ENCODE measurements around the gene LZTS2. TPM values are rescaled to one million over a fixed set of nuclear protein-coding genes. Genes with fewer than 3 reads are reported as not detected.

LZTS2 gene
- polyA plus RNA-seq, 4 donors, result 43.5 to 83.7 (median 70.8) TPM

GRCh38 chr10:100978121-100978900, 21.3 kb upstream of the LZTS2 start:
- DNase-seq (ENCODE audit: low read depth in 4 of 4, low spot score in 2 of 4), result no peak

DNA sequence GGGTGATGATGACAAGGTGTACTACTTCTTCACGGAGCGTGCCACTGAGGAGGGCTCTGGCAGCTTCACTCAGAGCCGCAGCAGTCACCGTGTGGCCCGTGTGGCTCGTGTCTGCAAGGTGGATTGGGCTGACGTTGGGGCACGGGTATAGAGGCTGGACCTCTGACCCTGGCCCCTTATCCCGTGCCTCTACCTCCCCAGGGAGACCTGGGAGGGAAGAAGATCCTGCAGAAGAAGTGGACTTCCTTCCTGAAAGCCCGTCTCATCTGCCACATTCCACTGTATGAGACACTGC, 20.8 kb upstream of the LZTS2 start:
- DNase-seq (ENCODE audit: low read depth in 4 of 4, low spot score in 2 of 4), result no peak

DNA sequence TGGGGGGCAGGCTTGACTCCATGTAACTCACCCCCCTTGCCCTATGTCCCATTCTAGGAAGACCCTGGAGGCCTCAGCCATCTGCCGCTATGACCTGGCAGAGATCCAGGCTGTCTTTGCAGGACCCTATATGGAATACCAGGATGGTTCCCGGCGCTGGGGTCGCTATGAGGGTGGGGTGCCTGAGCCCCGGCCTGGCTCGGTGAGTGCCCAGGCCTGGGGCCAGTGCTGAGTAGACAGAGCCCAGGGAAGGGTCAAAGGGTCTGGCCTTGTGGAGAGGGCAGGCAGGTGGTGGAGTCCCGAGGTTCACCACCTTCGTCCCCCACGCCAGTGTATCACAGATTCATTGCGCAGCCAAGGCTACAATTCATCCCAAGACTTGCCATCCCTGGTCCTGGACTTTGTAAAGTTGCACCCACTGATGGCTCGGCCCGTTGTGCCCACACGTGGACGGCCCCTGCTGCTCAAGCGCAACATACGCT, 19.8 kb upstream of the LZTS2 start:
- DNase-seq (ENCODE audit: low read depth in 4 of 4, low spot score in 2 of 4), result no peak

GRCh38 chr10:100980311-100980710, 19.3 kb upstream of the LZTS2 start:
- no peak for DNase-seq (ENCODE audit: low read depth in 4 of 4, low spot score in 2 of 4)

DNA sequence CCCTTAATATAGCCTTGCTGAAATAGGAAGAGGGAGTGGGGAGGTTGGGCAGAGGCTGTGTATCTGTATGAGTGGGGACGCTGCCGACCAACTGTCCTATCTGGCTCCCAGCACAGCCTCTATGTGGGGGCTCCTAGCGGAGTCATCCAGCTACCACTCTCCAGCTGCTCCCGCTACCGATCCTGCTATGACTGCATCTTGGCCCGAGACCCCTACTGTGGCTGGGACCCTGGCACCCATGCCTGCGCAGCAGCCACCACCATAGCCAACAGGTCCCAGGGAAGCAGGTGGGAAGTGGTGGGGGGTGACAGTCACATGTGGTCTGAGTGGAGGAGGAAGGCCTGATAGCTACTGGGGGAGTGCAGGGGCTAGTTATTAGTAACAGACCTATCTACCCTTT, 18.9 kb upstream of the LZTS2 start:
- no peak for DNase-seq (ENCODE audit: low read depth in 4 of 4, low spot score in 2 of 4)

GRCh38 chr10:100981178-100981772, 18.3 kb upstream of the LZTS2 start:
- no peak for DNase-seq (ENCODE audit: low read depth in 4 of 4, low spot score in 2 of 4)

DNA sequence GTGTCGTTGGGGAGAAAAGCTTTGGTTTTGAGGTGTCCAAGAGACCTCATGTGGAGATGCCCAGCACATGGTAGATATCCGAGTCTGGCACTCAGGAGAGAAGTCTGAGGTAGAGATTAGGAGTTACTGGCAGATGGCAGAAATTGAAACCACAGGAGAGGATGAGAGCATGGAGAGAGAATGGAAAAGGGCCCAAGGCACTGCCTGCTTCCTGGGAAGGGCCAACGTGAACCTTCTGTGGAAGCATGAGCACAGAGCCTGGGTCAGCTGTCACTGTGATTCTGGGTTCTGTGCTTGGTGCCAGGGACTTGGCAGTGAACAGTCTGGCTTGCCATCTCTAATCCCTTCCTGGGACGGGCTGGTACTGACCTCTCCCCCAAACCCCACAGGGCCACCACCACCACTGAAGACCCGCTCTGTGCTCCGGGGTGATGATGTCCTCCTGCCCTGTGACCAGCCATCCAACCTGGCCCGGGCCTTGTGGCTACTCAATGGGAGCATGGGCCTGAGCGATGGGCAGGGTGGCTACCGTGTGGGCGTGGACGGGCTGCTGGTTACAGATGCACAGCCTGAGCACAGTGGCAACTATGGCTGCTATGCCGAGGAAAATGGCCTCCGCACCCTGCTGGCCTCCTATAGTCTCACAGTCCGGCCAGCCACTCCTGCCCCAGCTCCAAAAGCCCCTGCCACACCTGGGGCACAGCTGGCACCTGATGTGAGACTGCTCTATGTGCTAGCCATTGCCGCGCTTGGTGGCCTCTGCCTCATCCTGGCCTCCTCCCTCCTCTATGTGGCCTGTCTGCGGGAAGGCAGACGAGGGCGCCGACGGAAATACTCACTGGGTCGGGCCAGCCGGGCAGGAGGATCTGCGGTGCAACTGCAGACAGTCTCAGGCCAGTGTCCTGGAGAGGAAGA, 16.4 kb upstream of the LZTS2 start:
- no peak for DNase-seq (ENCODE audit: low read depth in 4 of 4, low spot score in 2 of 4)

- no peak for DNase-seq (ENCODE audit: low read depth in 4 of 4, low spot score in 2 of 4)
Measured at GRCh38 chr10:100983868-100984671, 15.5 kb upstream of the LZTS2 start.

DNA sequence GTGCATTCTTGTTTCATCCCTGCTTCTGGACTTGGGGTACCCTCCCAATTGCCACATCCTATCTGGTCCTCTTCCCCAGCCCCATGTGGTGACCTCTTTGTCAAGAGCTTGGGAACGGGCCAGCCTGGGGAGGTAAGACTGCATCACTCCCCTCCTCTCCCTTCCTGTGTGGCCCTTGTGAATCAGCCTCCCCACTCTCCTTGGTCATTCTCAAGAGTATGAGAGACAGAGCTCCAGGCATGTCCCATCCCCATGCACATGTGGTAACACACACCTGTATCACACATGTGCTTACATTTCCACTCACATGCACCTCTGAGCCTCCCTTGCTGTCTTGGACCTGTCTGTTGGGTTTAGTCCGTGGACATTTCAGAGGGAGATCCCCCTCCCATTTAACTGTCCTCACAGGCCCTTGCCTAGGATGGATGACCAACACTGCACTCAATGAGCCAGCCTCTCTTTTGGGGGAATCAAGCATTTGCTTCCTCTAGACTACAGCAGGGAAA, 14.9 kb upstream of the LZTS2 start:
- no peak for DNase-seq (ENCODE audit: low read depth in 4 of 4, low spot score in 2 of 4)

- DNase-seq (ENCODE audit: low read depth in 4 of 4, low spot score in 2 of 4), result no peak
Measured at GRCh38 chr10:100985336-100985735, 14.3 kb upstream of the LZTS2 start.

DNA sequence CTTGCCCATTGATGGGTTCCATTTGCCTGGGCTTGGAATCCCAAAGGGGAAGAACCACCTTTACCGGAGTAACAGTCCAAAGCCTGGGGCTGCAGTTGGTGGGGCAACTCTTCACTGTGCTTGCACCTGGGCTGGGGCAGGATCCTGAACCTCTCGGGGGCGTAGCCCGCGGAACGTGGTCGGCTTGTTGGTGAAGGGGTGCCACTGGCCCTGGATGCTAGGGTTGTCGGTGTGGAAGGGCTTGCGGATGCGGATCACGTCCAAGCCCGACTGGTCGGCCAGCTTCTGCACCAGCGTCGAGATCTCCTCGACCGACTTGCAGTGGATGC, 13.0 kb upstream of the LZTS2 start:
- DNase-seq (ENCODE audit: low read depth in 4 of 4, low spot score in 2 of 4), result no peak

DNA sequence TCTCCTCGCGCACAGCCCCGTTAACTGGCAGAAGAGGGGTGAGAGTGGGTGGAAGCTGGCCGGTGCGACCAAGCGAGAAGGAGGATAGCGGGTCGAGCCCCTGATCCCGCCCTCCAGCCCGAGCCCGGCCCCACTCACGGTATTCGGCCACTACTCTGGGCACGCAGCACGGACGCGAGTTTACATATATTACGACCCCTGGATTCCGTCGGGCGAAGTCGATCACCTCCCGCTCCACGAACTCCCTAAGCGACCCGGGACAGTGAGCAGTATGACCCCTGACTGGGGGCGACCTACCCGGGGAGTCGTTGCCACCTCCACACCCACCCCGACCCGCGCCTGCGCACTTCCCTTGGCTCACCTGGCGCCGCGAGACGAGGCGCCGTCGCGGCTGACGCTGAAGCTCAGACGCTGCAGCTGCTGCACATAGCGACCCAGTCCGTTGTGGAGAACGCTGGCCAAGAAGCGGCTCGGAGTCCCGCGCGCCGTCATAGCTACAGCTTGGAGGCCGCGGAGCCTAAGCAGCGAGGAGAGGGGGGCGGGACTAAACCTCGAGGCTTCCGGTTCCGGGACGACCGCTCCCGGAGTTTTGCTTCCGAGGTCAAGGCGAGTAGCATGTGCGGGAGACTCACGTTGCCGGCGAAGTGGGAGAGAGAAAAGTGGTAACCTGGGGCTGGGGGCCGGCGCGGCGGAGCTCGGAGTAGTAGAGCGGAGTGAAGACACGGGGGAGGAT, 12.5 kb upstream of the LZTS2 start, which contains the start of the genes MRPL43 and TWNK:
MRPL43 (minus strand) TSS at position 546 of the 733 bp plus-strand sequence; CDS start at position 492, 54 bp downstream.
TWNK (plus strand) TSS at position 592 of the 733 bp plus-strand sequence. CDS start 668 bp downstream, outside the sequence.
- DNase-seq (ENCODE audit: low read depth in 4 of 4, low spot score in 2 of 4), result peak in 2 of 4 donors; percentile 72 to 75

GRCh38 chr10:100987685-100988049, 11.9 kb upstream of the LZTS2 start:
- DNase-seq (ENCODE audit: low read depth in 4 of 4, low spot score in 2 of 4), result no peak

DNA sequence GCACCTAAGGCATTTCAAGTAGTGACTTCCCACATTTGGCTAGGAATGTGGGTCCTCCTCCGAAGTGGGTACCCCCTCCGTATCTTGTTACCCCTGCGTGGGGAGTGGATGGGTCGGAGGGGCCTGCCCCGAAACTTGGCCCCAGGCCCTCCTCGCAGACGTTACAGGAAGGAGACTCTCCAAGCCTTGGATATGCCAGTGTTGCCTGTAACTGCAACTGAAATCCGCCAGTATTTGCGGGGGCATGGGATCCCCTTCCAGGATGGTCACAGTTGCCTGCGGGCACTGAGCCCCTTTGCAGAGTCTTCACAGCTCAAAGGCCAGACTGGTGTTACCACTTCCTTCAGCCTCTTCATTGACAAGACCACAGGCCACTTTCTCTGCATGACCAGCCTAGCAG, 11.4 kb upstream of the LZTS2 start:
- no peak for DNase-seq (ENCODE audit: low read depth in 4 of 4, low spot score in 2 of 4)

DNA sequence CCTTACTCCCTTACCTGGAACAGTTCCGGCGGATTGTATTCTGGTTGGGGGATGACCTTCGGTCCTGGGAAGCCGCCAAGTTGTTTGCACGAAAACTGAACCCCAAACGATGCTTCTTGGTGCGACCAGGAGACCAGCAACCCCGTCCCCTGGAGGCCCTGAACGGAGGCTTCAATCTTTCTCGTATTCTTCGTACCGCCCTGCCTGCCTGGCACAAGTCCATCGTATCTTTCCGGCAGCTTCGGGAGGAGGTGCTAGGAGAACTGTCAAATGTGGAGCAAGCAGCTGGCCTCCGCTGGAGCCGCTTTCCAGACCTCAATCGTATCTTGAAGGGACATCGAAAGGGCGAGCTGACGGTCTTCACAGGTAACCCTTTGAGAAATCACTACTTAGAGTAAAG, 10.5 kb upstream of the LZTS2 start:
- no peak for DNase-seq (ENCODE audit: low read depth in 4 of 4, low spot score in 2 of 4)

DNA sequence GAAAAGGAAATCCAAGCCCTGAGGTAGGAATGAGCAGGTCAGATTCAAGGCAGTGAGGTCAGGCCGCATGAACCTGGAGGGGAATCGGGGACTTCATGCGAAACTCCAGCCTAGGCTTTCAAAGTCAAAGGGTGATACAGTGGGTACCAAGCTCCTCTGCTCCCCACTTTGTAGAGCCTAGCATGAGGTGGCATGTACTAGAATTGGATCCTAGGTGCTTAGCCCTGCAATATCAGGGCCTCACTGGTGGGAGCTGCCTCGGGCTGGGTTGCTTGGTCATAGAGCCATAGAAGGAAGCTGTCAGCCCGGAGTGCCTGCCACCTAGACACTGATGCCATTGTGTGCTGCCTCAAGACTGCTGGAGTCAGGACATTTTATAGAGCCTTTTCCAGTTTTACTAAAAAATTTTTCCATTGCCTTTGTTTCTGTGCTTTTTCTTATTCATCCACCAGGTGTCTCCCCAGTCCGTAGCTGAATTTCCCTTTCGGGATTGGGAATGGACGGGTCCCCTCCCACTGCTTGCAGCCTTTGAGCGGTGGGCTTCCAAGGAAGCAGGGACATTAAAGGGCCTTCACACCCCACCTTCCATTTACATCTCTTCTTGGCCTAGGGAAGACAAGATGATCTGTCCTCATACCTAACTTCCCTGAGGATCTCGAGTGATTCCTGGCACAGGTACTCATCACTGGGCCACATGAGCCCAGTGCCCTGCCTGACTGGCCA, 5.5 kb upstream of the LZTS2 start:
- peak in 1 of 4 donors; percentile 61 for DNase-seq (ENCODE audit: low read depth in 4 of 4, low spot score in 2 of 4)

GRCh38 chr10:100995181-100995580, 4.4 kb upstream of the LZTS2 start:
- no peak for DNase-seq (ENCODE audit: low read depth in 4 of 4, low spot score in 2 of 4)

DNA sequence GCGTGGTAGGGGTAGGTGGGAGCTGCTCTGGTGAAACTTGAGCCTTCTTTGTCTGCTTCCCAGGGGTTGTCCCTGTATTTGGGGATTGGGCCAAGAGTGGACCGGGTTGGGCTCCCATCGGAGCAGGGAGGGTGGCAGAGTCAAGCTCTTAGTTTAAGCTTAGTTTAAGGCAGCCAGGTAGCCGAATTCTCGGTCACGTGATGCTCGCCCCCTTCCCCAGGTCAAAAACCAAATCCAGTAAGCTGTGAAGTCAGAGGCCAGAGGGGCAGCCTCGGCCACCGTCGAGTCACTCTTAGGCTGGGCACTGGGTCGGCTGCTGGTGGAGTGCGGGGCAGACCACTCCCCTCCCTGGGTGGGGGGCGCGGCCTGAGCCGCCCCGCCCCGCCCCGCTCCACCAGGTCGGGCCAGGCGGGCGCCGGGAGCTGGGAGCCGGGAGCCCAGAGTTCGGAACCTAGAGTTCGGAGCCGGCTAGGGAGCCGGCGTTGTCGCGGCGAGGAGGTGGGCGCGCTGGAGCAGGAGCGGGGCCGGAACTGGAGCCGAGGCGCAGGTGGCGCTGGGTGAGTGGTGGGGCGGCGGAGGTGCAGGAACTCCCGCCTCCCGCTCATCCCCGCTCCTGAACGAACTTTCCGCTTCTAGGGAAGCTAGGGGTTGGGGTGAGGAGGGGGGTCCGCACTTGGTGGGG, 2.8 kb upstream of the LZTS2 start:
- DNase-seq (ENCODE audit: low read depth in 4 of 4, low spot score in 2 of 4), result no peak
